Bronchial epithelial cell (primary cell): ENCODE data around the gene SMYD3. TPM values are rescaled to one million over a fixed set of nuclear protein-coding genes. Genes with fewer than 3 reads are reported as not detected.

Experiments
- DNase-seq: peaks from one replicate; pipeline ENCODE4 v3.0.0-alpha.2; 2010; ENCODE audit warnings: low read depth
- FAIRE-seq: peaks from 2 replicates; lab custom pipeline; 2011; peaks lifted over from hg19 to GRCh38; lab: Jason Lieb, UNC
- H3K27me3 ChIP-seq: 2 replicates; pipeline ENCODE4 v1.5.1; 2011; ENCODE audit warnings: low read length; ENCODE audit not compliant: control insufficient read depth, insufficient read depth
- H3K36me3 ChIP-seq: 2 replicates; pipeline ENCODE4 v1.5.1; 2011; ENCODE audit warnings: low read length; ENCODE audit not compliant: control insufficient read depth, insufficient read depth
- H3K4me3 ChIP-seq: 2 replicates; pipeline ENCODE4 v1.5.1; 2011; ENCODE audit warnings: mild to moderate bottlenecking, low read depth, low read length, control low read depth
- CTCF ChIP-seq: IDR thresholded peaks from 2 replicates; pipeline ENCODE4 v1.5.1; 2011; ENCODE audit warnings: mild to moderate bottlenecking, moderate library complexity, low read length, control low read depth, inconsistent platforms; ENCODE audit not compliant: insufficient read depth, severe bottlenecking
- total RNA-seq: library from RNA; depleted of rRNA; stranded (reverse); fragments of >200 nt; gene quantifications from 2 replicates; pipeline ENCODE4 v1.2.1, GENCODE V29; 2014

Gene SMYD3
- total RNA-seq, 1 donor from 2014 or later: 17.4 TPM

- no peaks in the 10 kb centered on the region for H3K27me3 ChIP-seq
- no peak overlapping the region for H3K4me3 ChIP-seq
- H3K36me3 ChIP-seq: no peaks in the 10 kb centered on the region
- FAIRE-seq: no peak
- no peak for TF ChIP-seq CTCF
- DNase-seq: peak; percentile 81
Observed at GRCh38 chr1:245986404-245987218, 520.5 kb downstream of the SMYD3 start.

GRCh38 chr1:245984390-245985155 is 522.5 kb downstream of the SMYD3 start:
- no peak for TF ChIP-seq CTCF
- no peaks in the 10 kb centered on the region for H3K27me3 ChIP-seq
- no peak for FAIRE-seq

GRCh38 chr1:245983294-245983967 is 523.6 kb downstream of the SMYD3 start:
- Histone ChIP-seq H3K27me3 (no peaks in the 10 kb centered on the region), H3K36me3 (no peaks in the 10 kb centered on the region), H3K4me3 (no peak overlapping the region)
- TF ChIP-seq CTCF: no peak
- no peak for DNase-seq
- no peak for FAIRE-seq

More at GRCh38 chr1:245984390-245985155, 522.5 kb downstream of the SMYD3 start:
- no peaks in the 10 kb centered on the region for H3K36me3 ChIP-seq
- DNase-seq: no peak
- no peak overlapping the region for H3K4me3 ChIP-seq

GRCh38 chr1:245979589-245979988 is 527.5 kb downstream of the SMYD3 start:
- no peak for TF ChIP-seq CTCF
- DNase-seq: no peak
- no peak for FAIRE-seq
- no peak overlapping the region for H3K4me3 ChIP-seq
- H3K36me3 ChIP-seq: no peaks in the 10 kb centered on the region
- no peaks in the 10 kb centered on the region for H3K27me3 ChIP-seq

GRCh38 chr1:245978915-245979314 is 528.2 kb downstream of the SMYD3 start:
- Histone ChIP-seq H3K4me3 (no peak overlapping the region), H3K27me3 (no peaks in the 10 kb centered on the region), H3K36me3 (no peaks in the 10 kb centered on the region)
- FAIRE-seq: no peak
- no peak for DNase-seq
- TF ChIP-seq CTCF: no peak
